ENCODE measurements around the gene CTIF. TPM values are rescaled to one million over a fixed set of nuclear protein-coding genes. Genes with fewer than 3 reads are reported as not detected.
A peak's percentile ranks its signal among the peaks of the same experiment; 100 is the strongest.

Gene CTIF
- total RNA-seq, 1 donor from 2014 or later: 54.8 TPM

- H3K4me1 ChIP-seq: peaks cover 63% of the 10 kb centered on the region
- H3K36me3 ChIP-seq: no peaks in the 10 kb centered on the region
- no peaks in the 10 kb centered on the region for H3K9me3 ChIP-seq
- ATAC-seq: peak; percentile 31 to 41
- no peak overlapping the region for H3K4me3 ChIP-seq
- no peak for TF ChIP-seq CTCF (IDR thresholded peaks at IDR 0.05)
- peak; percentile 45 for DNase-seq
- intact Hi-C loops (cut with DNase I): no loop called here
- H3K27ac ChIP-seq: peak overlapping the region; percentile 78
- H3K27me3 ChIP-seq (ENCODE audit: low read depth): no peaks in the 10 kb centered on the region
These were observed 303.6 kb downstream of the CTIF start for GRCh38 chr18:48842259-48843061.

- Histone ChIP-seq H3K4me1 (peaks cover 67% of the 10 kb centered on the region), H3K36me3 (no peaks in the 10 kb centered on the region), H3K27ac (peak overlapping the region; percentile 78), H3K4me3 (no peak overlapping the region), H3K9me3 (no peaks in the 10 kb centered on the region), H3K27me3 (ENCODE audit: low read depth) (no peaks in the 10 kb centered on the region)
- DNase-seq: peak; percentile 34
- peak in 1 of 2 donors; percentile 1 for ATAC-seq
- no peak for TF ChIP-seq CTCF (IDR thresholded peaks at IDR 0.05)
- intact Hi-C loops (cut with DNase I): no loop called here
These were observed 304.3 kb downstream of the CTIF start for GRCh38 chr18:48843162-48843561.

GRCh38 chr18:48843596-48843995 lies 304.8 kb downstream of the CTIF start:
- intact Hi-C loops (cut with DNase I): no loop called here
- no peaks in the 10 kb centered on the region for H3K9me3 ChIP-seq
- TF ChIP-seq CTCF (IDR thresholded peaks at IDR 0.05): no peak
- H3K27ac ChIP-seq: no peak overlapping the region
- DNase-seq: no peak
- no peaks in the 10 kb centered on the region for H3K27me3 ChIP-seq (ENCODE audit: low read depth)
- peaks cover 67% of the 10 kb centered on the region for H3K4me1 ChIP-seq
- ATAC-seq: no peak
- no peak overlapping the region for H3K4me3 ChIP-seq
- no peaks in the 10 kb centered on the region for H3K36me3 ChIP-seq

GRCh38 chr18:48844271-48844670 lies 305.4 kb downstream of the CTIF start:
- peaks cover 63% of the 10 kb centered on the region for H3K4me1 ChIP-seq
- intact Hi-C loops (cut with DNase I): no loop called here
- no peak overlapping the region for H3K27ac ChIP-seq
- no peaks in the 10 kb centered on the region for H3K9me3 ChIP-seq
- no peak overlapping the region for H3K4me3 ChIP-seq
- H3K27me3 ChIP-seq (ENCODE audit: low read depth): no peaks in the 10 kb centered on the region
- no peaks in the 10 kb centered on the region for H3K36me3 ChIP-seq
- ATAC-seq: no peak
- DNase-seq: peak; percentile 38
- no peak for TF ChIP-seq CTCF (IDR thresholded peaks at IDR 0.05)

- H3K9me3 ChIP-seq: no peaks in the 10 kb centered on the region
- no peaks in the 10 kb centered on the region for H3K27me3 ChIP-seq (ENCODE audit: low read depth)
- intact Hi-C loops (cut with DNase I): no loop called here
- no peaks in the 10 kb centered on the region for H3K36me3 ChIP-seq
- no peak overlapping the region for H3K27ac ChIP-seq
- no peak for TF ChIP-seq CTCF (IDR thresholded peaks at IDR 0.05)
- no peak overlapping the region for H3K4me3 ChIP-seq
- DNase-seq: peak; percentile 31
- no peak for ATAC-seq
- H3K4me1 ChIP-seq: peaks cover 59% of the 10 kb centered on the region
These were observed 306.3 kb downstream of the CTIF start for GRCh38 chr18:48845174-48845573.
